K562 (cell line): Measurements from ENCODE around the gene TTC21A. TPM values are rescaled to one million over a fixed set of nuclear protein-coding genes. Genes with fewer than 3 reads are reported as not detected.

ENCODE experiments used
- BHLHE40 ChIP-seq: IDR thresholded peaks from 2 replicates; pipeline ENCODE4 v1.6.1; 2011; ENCODE audit warnings: low read length, improper control_type of control experiment
- FOXA1 ChIP-seq: fragments of 450-650 bp; IDR thresholded peaks from 2 replicates; pipeline ENCODE4 v1.6.1; 2016; ENCODE audit warnings: mild to moderate bottlenecking, borderline replicate concordance
- GABPB2 ChIP-seq: fragments of 250-450 bp; sonication (Bioruptor Pico); conservative IDR thresholded peaks from 2 replicates; pipeline ENCODE4 v1.5.1; 2021; ENCODE audit warnings: mild to moderate bottlenecking
- HNRNPLL ChIP-seq: fragments of 200-400 bp; formaldehyde crosslinking; IDR thresholded peaks from 2 replicates; pipeline ENCODE4 v1.6.1; 2017; ENCODE audit warnings: low read length, low read depth, mild to moderate bottlenecking; ENCODE audit not compliant: poor library complexity, severe bottlenecking
- KAT7 ChIP-seq: sonication (generic); formaldehyde crosslinking; IDR thresholded peaks from 2 replicates; pipeline ENCODE4 v1.8.0; 2022; ENCODE audit warnings: missing genetic modification reagents, mild to moderate bottlenecking, borderline replicate concordance
- MYC ChIP-seq, 2 experiments: fragments of 250-450 bp in 1 of 2; sonication (Bioruptor Pico) in 1 of 2; IDR thresholded peaks; 2 replicates each; pipeline versions ENCODE4 v1.5.1 to v1.6.1; 2012 to 2021; ENCODE audit warnings: low read depth in 2 of 2, borderline replicate concordance in 1 of 2, improper control_type of control experiment in 1 of 2, low read length in 1 of 2, mild to moderate bottlenecking in 1 of 2, moderate library complexity in 1 of 2
- SMARCA4 ChIP-seq: fragments of 450-650 bp; IDR thresholded peaks from 2 replicates; pipeline ENCODE4 v1.6.1; 2016
- SNIP1 ChIP-seq: fragments of 450-650 bp; IDR thresholded peaks from 2 replicates; pipeline ENCODE4 v1.7.1; 2017; ENCODE audit warnings: low read depth, mild to moderate bottlenecking
- SRSF3 ChIP-seq: fragments of 200-400 bp; formaldehyde crosslinking; IDR thresholded peaks from 2 replicates; pipeline ENCODE4 v1.6.1; 2016; ENCODE audit warnings: mild to moderate bottlenecking, low read length, moderate library complexity; ENCODE audit not compliant: insufficient read depth
- TCF7 ChIP-seq: sonication (generic); IDR thresholded peaks from 2 replicates; pipeline ENCODE4 v1.6.1; 2016; ENCODE audit warnings: antibody characterized with exemption, borderline replicate concordance
- TOE1 ChIP-seq, 2 experiments: fragments of 450-650 bp in 1 of 2; sonication (generic) in 1 of 2; formaldehyde crosslinking in 1 of 2; IDR thresholded peaks; 2 replicates each; pipeline versions ENCODE4 v1.7.1 to v1.8.0; 2016 to 2022; ENCODE audit warnings: borderline replicate concordance in 2 of 2, mild to moderate bottlenecking in 2 of 2, antibody characterized with exemption in 1 of 2, inconsistent platforms in 1 of 2, low read depth in 1 of 2, missing genetic modification reagents in 1 of 2, moderate library complexity in 1 of 2
- ZNF77 ChIP-seq: fragments of 250-450 bp; sonication (Bioruptor Pico); IDR thresholded peaks from 2 replicates; pipeline ENCODE4 v1.5.0; 2020
- polyA plus RNA-seq, 8 experiments: library from polyadenylated mRNA; depleted of rRNA in 4 of 8; stranded (reverse) in 5 of 8; unstranded in 3 of 8; fragments of >200 nt; fragmentation: Nextera tagmentation in 2 of 8; fragmentation: Illumina TruSeq in 1 of 8; extraction: Ambion mirVana in 2 of 8; extraction: Trizol in 1 of 8; gene quantifications; 2 replicates each; pipeline versions ENCODE4 v1.2.1 to v1.2.3, GENCODE V29; 2011 to 2014; ENCODE audit warnings: inconsistent platforms in 1 of 8, missing spikeins in 1 of 8
- total RNA-seq, 7 experiments: library from RNA; depleted of rRNA in 6 of 7; stranded (reverse); fragments of >200 nt in 6 of 7; fragmentation: Illumina TruSeq in 2 of 7; extraction: Trizol in 2 of 7; gene quantifications; 2 replicates each; pipeline versions ENCODE4 v1.2.1 to v1.2.3, GENCODE V29; 2011 to 2021; ENCODE audit warnings: low replicate concordance in 1 of 7
- TF ChIP-seq, protein P1 (sequence below): fragments of 450-650 bp; formaldehyde crosslinking; IDR thresholded peaks from 2 replicates; pipeline ENCODE4 v1.4.0; 2020; ENCODE audit warnings: mild to moderate bottlenecking, moderate library complexity
- TF ChIP-seq, protein P2 (sequence below): sonication (generic); formaldehyde crosslinking; IDR thresholded peaks from 2 replicates; pipeline ENCODE4 v1.8.0; 2022; ENCODE audit warnings: mild to moderate bottlenecking, low read depth, missing genetic modification reagents
- TF ChIP-seq, protein P3 (sequence below): fragments of 250-450 bp; sonication (Bioruptor Pico); IDR thresholded peaks from 2 replicates; pipeline ENCODE4 v1.5.0; 2022; ENCODE audit warnings: mild to moderate bottlenecking
- TF ChIP-seq, protein P4 (sequence below): fragments of 250-450 bp; sonication (Bioruptor Pico); IDR thresholded peaks from 2 replicates; pipeline ENCODE4 v1.5.0; 2020; ENCODE audit warnings: mild to moderate bottlenecking, borderline replicate concordance
- TF ChIP-seq, protein P5 (sequence below): conservative IDR thresholded peaks from 2 replicates; pipeline ENCODE4 v1.6.1; 2011; ENCODE audit warnings: low read depth, mild to moderate bottlenecking, low read length; ENCODE audit not compliant: control insufficient read depth

The TTC21A gene
- total and polyA plus RNA-seq, 9 of the 15 experiments (the other 6 are each of a cell fraction or from before 2014, with no cell fraction given): 0.22 to 1.4 (median 0.70) TPM

DNA sequence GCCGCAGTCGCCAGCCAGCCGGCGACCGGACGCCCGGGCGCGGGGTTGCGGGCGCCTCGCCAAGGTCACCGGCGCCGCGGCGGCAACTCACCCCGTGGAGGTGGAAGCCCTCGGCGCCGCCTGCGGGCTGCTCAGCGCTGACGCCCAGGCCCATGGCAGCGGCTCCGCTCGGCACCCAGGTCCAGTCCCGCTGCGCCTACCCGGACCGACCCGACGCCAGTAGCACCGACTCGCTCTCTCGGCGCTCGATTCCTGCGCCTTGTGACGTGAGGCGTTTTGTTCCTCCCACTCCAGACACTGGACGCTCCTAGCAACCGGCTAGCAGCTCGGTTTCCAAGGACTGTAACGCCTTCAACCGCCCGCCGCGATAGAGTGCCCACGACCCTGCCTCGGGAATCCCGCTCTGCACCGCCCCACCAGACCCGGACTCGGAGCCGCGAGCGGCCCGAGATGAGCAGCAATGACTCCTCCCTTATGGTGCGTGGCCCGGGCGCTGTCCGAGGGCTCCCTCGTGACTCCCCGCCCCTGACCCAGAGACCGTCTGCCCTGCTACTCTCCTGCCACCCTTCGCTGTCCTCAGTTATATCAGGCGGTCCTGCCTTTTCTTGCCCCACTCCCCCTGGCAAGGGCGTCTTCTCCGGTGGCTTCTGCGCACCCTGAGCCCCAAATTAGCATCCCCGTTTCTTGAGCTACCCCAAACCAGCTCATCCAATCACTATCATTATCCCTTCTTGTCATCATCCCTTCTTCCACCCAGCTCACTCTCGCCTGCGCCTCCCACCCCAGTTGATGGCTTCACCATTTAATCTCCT is at the start of gene TTC21A, which contains the start of gene GORASP1 (continued):
- TF ChIP-seq, protein P1, sequence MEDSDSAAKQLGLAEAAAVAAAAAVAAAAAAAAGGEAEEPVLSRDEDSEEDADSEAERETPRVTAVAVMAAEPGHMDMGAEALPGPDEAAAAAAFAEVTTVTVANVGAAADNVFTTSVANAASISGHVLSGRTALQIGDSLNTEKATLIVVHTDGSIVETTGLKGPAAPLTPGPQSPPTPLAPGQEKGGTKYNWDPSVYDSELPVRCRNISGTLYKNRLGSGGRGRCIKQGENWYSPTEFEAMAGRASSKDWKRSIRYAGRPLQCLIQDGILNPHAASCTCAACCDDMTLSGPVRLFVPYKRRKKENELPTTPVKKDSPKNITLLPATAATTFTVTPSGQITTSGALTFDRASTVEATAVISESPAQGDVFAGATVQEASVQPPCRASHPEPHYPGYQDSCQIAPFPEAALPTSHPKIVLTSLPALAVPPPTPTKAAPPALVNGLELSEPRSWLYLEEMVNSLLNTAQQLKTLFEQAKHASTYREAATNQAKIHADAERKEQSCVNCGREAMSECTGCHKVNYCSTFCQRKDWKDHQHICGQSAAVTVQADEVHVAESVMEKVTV (CRISPR knock-in tag): no peak
- peak; percentile 71; the same call in 1 of the 2 replicates for TF ChIP-seq KAT7 (CRISPR knock-in tag)
- no peak for TF ChIP-seq GABPB2 (CRISPR knock-in tag)
- TF ChIP-seq MYC (IDR thresholded peaks at IDR 0.05; ENCODE audit: low read depth, low read length): no peak; the same call in 1 of the 2 replicates
- no peak for TF ChIP-seq MYC (CRISPR knock-in tag; IDR thresholded peaks at IDR 0.05; ENCODE audit: borderline replicate concordance, low read depth)
- no peak for TF ChIP-seq HNRNPLL
- TF ChIP-seq, protein P2, sequence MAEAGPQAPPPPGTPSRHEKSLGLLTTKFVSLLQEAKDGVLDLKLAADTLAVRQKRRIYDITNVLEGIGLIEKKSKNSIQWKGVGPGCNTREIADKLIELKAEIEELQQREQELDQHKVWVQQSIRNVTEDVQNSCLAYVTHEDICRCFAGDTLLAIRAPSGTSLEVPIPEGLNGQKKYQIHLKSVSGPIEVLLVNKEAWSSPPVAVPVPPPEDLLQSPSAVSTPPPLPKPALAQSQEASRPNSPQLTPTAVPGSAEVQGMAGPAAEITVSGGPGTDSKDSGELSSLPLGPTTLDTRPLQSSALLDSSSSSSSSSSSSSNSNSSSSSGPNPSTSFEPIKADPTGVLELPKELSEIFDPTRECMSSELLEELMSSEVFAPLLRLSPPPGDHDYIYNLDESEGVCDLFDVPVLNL (CRISPR knock-in tag): no peak
- TF ChIP-seq, protein P3, sequence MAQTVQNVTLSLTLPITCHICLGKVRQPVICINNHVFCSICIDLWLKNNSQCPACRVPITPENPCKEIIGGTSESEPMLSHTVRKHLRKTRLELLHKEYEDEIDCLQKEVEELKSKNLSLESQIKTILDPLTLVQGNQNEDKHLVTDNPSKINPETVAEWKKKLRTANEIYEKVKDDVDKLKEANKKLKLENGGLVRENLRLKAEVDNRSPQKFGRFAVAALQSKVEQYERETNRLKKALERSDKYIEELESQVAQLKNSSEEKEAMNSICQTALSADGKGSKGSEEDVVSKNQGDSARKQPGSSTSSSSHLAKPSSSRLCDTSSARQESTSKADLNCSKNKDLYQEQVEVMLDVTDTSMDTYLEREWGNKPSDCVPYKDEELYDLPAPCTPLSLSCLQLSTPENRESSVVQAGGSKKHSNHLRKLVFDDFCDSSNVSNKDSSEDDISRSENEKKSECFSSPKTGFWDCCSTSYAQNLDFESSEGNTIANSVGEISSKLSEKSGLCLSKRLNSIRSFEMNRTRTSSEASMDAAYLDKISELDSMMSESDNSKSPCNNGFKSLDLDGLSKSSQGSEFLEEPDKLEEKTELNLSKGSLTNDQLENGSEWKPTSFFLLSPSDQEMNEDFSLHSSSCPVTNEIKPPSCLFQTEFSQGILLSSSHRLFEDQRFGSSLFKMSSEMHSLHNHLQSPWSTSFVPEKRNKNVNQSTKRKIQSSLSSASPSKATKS (CRISPR knock-in tag): no peak
- TF ChIP-seq TCF7: 0 out of 2 replicates have a peak, but pooled peaks have one; percentile 28
- TF ChIP-seq, protein P4, sequence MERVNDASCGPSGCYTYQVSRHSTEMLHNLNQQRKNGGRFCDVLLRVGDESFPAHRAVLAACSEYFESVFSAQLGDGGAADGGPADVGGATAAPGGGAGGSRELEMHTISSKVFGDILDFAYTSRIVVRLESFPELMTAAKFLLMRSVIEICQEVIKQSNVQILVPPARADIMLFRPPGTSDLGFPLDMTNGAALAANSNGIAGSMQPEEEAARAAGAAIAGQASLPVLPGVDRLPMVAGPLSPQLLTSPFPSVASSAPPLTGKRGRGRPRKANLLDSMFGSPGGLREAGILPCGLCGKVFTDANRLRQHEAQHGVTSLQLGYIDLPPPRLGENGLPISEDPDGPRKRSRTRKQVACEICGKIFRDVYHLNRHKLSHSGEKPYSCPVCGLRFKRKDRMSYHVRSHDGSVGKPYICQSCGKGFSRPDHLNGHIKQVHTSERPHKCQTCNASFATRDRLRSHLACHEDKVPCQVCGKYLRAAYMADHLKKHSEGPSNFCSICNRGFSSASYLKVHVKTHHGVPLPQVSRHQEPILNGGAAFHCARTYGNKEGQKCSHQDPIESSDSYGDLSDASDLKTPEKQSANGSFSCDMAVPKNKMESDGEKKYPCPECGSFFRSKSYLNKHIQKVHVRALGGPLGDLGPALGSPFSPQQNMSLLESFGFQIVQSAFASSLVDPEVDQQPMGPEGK (CRISPR knock-in tag): no peak
- no peak for TF ChIP-seq BHLHE40
- TF ChIP-seq, protein P5, sequence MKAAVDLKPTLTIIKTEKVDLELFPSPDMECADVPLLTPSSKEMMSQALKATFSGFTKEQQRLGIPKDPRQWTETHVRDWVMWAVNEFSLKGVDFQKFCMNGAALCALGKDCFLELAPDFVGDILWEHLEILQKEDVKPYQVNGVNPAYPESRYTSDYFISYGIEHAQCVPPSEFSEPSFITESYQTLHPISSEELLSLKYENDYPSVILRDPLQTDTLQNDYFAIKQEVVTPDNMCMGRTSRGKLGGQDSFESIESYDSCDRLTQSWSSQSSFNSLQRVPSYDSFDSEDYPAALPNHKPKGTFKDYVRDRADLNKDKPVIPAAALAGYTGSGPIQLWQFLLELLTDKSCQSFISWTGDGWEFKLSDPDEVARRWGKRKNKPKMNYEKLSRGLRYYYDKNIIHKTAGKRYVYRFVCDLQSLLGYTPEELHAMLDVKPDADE: 0 out of 2 replicates have a peak, but pooled peaks have one; percentile 44
- no peak for TF ChIP-seq FOXA1
- TF ChIP-seq SRSF3: no peak
- no peak for TF ChIP-seq SNIP1
- 0 out of 2 replicates have a peak, but pooled peaks have one; percentile 26 for TF ChIP-seq SMARCA4
- peak; percentile 76; the same call in 1 of the 2 replicates for TF ChIP-seq TOE1 (IDR thresholded peaks at IDR 0.05; ENCODE audit: borderline replicate concordance)
- TF ChIP-seq TOE1 (CRISPR knock-in tag; IDR thresholded peaks at IDR 0.05; ENCODE audit: borderline replicate concordance, low read depth): no peak; the same call in 1 of the 2 replicates
- TF ChIP-seq ZNF77: no peak
